ENCODE measurements around the gene BMPR1A.
"Not testable (repeated sequence)": the region's sequence is repeated elsewhere in the genome, so short reads cannot be mapped to it uniquely, and the experiment has no call there.

Gene BMPR1A

GRCh38 chr10:86968271-86968993 lies 212.0 kb downstream of the BMPR1A start, which contains the start of gene ADIRF:
Gene ADIRF, plus strand, starts transcription at chr10:86968482. Its CDS starts 63 bp downstream, at chr10:86968545.
- no peak for DNase-seq (ENCODE audit: low read depth in 3 of 3)

GRCh38 chr10:86968994-86969355 lies 212.6 kb downstream of the BMPR1A start:
- no peak for DNase-seq (ENCODE audit: low read depth in 3 of 3)

- DNase-seq (ENCODE audit: low read depth in 3 of 3): no peak
Observed at GRCh38 chr10:86969421-86970041, 213.1 kb downstream of the BMPR1A start.

GRCh38 chr10:86970162-86970981 lies 214.0 kb downstream of the BMPR1A start:
- no peak for DNase-seq (ENCODE audit: low read depth in 3 of 3)

GRCh38 chr10:86970982-86971231 lies 214.5 kb downstream of the BMPR1A start:
- DNase-seq (ENCODE audit: low read depth in 3 of 3): no peak

GRCh38 chr10:86971232-86971991 lies 215.0 kb downstream of the BMPR1A start:
- DNase-seq (ENCODE audit: low read depth in 3 of 3): peak; percentile 78 to 87 (median 80)

GRCh38 chr10:86972613-86973380 lies 216.4 kb downstream of the BMPR1A start:
- DNase-seq (ENCODE audit: low read depth in 3 of 3): no peak

- DNase-seq (ENCODE audit: low read depth in 3 of 3): no peak
Observed at GRCh38 chr10:86974484-86974883, 218.1 kb downstream of the BMPR1A start.

GRCh38 chr10:86976362-86977056 lies 220.1 kb downstream of the BMPR1A start:
- no peak for DNase-seq (ENCODE audit: low read depth in 3 of 3)

GRCh38 chr10:86978457-86978856 lies 222.0 kb downstream of the BMPR1A start:
- DNase-seq (ENCODE audit: low read depth in 3 of 3): not testable (repeated sequence)

- DNase-seq (ENCODE audit: low read depth in 3 of 3): no peak
Observed at GRCh38 chr10:86979296-86979818, 222.9 kb downstream of the BMPR1A start.

GRCh38 chr10:86979977-86980448 lies 223.6 kb downstream of the BMPR1A start:
- DNase-seq (ENCODE audit: low read depth in 3 of 3): no peak

GRCh38 chr10:86981020-86981419 lies 224.6 kb downstream of the BMPR1A start:
- not testable (repeated sequence) for DNase-seq (ENCODE audit: low read depth in 3 of 3)

- no peak for DNase-seq (ENCODE audit: low read depth in 3 of 3)
Observed at GRCh38 chr10:86981716-86982115, 225.3 kb downstream of the BMPR1A start.

Data from stimulated activated CD4-positive, alpha-beta T cell treated with anti-CD3 and anti-CD28 coated beads, TNF-alpha, amount 100 ng/mL, for 4 hours (primary cell).